HG03175 (cell line): ENCODE results near the gene RAB40A.
"Not testable (repeated sequence)": the region's sequence is repeated elsewhere in the genome, so short reads cannot be mapped to it uniquely, and the experiment has no call there.

Experiments
- ATAC-seq: cut with Tn5 transposase; IDR thresholded peaks from one replicate; pipeline ENCODE4 v1.9.1; 2021; ENCODE audit warnings: mild to moderate bottlenecking, moderate library complexity; ENCODE audit not compliant: unreplicated experiment

Gene RAB40A

GRCh38 chrX:103524747-103525146, 5.5 kb upstream of the RAB40A start:
- no peak for ATAC-seq

DNA sequence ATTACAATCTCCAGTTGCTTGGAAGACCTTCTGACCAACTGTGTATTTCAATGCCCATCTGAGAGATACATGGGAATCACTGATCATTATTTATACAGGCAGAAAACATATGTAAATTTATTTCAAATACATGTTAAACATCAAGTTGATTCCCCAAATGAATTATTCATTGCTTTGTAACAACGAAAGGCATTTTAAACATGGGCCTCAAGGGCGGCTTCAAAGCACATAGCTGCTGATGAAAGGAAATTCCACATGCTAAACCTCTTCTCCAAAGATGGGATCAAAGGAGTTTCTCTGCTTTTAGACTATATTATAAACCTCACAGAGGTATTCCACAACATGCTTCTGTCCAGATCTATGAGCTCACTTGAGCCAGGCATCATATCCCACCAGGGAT, 4.3 kb upstream of the RAB40A start:
- ATAC-seq, result no peak

DNA sequence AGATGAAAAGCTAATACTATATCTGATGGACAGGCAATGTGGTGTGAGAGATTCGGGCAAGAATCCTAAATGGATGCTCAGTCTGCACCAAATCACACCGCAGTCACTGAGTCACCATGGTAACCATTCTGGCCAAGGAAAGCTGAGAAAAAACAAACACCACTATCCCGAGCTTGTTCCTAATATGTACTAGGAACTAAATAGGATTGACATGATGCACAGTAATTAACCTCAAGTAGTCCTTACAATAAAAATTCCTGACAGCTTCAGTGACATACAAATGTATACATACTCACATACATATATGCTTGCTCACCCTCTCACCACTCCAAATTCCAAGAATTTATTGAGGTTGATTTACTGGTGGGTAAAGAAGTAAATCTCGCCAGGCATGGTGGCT, 1.1 kb upstream of the RAB40A start:
- ATAC-seq, result no peak

DNA sequence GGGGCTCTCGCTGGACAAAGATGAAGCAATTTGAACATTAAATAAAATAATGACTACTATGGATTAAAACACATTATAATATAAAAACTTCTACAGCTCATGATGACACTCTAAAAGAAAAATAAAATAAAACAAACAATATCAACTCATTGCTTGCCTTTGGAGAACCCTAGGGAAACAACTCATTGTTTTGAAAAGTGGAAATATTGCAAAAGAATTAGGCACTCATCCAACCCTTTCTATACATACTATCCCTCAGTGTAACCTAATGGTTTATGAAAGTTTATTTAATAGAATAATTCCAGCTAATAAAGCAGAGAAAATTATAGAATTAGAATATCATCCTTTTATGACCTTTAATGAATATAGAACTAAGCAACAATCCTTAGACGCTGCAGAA, 718 bp downstream of the RAB40A start:
- ATAC-seq, result no peak

- ATAC-seq, result no peak
Observed at GRCh38 chrX:103517246-103517645, 2.0 kb downstream of the RAB40A start.

- ATAC-seq, result no peak
Observed at GRCh38 chrX:103513476-103514108, 5.7 kb downstream of the RAB40A start.

DNA sequence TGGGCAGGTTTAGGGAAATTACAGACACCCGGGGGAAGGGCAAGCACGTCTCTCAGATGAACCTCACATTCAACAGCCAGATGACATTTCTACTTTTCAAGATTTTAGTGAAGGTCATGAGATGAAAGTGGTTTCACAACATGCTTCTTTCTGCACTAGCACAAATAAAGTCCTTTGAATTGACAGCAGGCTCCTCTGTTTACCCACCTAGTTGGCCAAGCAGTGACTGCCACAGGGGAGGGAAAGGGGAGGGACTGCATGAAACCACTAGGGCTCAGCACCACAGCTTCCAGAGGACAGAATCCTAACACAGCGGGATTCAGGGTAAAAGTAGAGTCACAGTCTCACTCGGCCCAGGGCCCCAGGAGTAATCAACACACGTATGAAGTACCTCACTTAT, 6.2 kb downstream of the RAB40A start:
- no peak for ATAC-seq

DNA sequence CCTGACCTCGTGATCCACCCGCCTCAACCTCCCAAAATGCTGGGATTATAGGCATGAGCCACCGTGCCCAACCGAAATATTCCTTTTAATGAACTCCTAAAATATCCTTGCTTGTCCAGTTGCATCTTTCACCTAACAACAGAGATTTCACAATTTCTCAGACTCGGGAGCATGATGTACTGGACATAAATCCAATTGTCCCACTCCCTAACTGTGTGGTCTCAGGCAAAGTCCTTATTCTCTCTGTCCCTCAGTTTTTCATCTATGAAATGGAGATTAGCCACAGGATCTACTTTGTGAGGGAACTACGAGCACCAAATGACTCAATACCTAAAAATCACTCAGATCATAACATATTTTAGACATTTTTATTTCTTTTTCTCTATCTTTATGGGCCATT, 9.3 kb downstream of the RAB40A start:
- no peak for ATAC-seq

- no peak for ATAC-seq
Observed at GRCh38 chrX:103503853-103504207, 15.5 kb downstream of the RAB40A start.

GRCh38 chrX:103503163-103503852, 16.0 kb downstream of the RAB40A start:
- no peak for ATAC-seq

DNA sequence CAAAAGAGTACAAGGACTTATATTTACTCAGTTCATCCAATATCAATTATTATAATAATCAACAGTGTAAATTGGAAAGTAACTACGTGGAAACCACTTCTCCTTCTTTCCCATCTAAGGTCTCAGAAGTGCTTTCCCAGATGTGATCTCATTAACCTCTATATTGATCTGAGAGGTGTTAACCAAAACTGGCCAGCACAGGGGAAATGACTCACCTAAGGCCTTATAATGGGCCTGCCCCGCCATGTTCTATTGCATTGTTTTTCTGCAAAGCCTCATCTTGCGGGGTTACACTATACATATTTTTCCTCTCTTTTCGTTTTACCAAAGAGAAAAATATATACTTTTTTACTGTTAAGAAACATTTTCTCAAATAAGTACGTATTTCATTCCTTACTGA, 20.5 kb downstream of the RAB40A start:
- no peak for ATAC-seq

DNA sequence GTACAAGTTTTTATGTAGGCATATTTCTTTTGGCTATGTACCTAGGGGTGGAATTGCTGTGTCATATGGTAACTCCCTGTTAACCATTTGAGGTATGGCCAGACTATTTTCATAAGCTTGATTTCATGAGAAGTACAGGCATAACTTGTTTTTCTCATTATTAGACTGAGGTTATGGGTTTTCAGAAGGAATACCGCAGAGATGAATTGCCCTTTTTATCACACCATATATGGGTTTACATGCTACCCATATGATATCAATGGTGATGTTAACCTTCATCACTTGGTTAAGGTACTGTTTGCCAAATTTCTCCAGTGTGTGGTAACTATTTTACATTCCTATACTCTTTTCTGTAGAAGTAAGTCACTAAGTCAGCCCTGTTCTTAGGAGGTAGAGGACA, 23.5 kb downstream of the RAB40A start:
- no peak for ATAC-seq

- not testable (repeated sequence) for ATAC-seq
Observed at GRCh38 chrX:103493578-103493977, 25.7 kb downstream of the RAB40A start.

DNA sequence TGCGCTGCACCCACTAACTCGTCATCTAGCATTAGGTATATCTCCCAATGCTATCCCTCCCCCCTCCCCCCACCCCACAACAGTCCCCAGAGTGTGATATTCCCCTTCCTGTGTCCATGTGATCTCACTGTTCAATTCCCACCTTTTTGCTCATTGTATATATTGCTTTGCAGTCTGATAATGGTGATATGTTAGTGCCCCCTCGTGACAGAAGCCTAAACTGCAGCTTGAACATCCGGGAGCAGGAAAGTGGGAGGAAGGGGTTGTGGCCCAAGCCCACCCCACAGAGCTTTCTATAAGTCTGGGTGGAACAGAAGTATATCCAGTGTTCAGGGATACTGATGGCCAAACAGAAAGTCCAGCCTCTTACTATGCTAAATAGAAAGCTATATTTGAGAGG, 29.6 kb downstream of the RAB40A start:
- not testable (repeated sequence) for ATAC-seq

- ATAC-seq, result no peak
Observed at GRCh38 chrX:103488794-103489193, 30.5 kb downstream of the RAB40A start.

- no peak for ATAC-seq
Observed at GRCh38 chrX:103488332-103488731, 31.0 kb downstream of the RAB40A start.

DNA sequence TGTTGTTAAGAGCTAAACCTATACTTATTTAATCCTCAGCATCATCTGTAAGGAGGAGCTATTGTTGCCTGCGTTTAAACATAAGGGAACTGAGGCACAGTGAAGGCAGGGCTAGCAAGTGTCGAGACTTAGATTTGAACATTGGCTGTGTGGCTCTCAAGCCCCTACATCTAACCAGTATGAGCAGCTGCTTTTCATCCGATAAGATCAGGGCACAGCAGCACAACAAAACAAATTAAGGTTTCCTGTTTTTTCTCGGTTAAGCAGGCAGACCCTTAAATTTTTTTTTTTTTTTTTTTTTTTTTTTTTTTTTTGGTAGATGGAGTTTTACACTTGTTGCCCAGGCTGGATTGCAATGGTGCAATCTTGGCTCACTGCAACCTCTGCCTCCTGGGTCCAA, 35.6 kb downstream of the RAB40A start:
- no peak for ATAC-seq

DNA sequence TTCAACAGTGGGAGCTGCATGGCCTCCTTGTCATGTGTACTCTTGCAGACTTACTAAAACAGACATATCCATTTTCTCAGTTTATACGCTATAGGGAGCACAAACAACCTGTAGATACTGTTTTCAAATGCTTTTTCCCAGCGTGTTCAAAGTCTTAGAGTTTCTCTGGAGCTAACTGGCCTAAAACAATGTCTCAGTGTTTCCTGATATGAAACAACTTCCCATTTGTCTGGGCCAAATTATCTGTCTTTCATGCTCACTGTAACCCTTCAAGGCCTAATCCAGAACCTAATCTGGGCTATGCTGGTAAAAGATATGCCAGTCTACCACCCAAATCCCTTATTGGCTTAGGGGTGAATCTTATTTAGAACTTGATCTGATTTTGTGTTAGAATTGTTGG, 38.8 kb downstream of the RAB40A start:
- no peak for ATAC-seq

DNA sequence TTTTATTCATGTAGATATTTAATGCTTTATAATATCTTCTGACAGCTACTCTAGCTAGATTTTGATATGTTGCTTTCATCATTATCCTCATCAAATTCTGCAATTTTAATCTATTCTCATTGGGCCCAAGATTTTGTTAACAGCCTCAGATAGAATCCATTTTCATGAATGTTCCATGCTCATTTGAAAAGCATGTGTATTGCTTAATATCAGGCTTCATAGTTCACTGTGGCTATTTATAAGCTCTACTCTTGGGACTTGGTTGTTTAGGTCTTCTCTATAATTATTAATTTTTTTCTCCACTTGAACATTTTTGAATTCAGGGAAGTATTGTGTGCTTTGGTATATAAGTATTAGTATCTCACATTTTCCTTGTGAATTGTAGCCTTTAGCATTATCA, 41.8 kb downstream of the RAB40A start:
- ATAC-seq, result no peak

DNA sequence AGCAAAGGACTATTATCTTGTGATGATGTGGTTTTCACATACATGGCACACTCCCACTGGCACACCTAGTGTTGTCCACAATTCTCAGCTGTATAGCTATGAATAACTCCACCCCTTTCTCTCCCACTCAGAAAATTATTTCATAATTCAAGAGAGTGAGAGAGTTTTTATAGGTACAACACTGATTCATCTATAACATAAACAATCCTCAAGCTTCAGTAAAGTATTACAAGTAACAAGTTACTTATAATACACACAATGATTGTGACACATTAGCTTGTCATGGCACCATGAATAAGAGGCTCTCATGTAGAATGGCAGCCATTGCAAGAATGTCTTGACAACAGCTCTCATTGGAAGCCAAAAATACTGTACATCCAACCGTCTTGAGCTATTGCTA, 43.9 kb downstream of the RAB40A start:
- ATAC-seq, result no peak

DNA sequence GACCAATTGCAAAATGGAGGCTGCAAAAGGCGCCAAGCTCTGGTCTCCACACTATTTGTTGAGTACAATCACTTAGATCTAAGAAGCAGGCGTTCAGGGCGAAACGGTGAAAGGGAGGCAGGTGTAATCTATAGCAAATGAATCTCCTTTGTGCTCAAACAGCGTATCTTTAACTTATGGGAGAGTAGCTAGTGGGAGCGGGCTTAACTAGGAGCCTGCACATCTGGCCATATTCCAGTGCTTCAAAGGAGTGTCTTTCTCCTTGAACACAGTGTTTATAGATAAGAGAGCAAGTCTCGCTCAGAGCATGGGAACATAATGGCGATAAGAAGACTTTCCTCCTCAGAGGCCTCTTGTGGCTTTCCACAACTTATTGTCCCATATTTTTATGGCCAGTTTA, 49.3 kb downstream of the RAB40A start:
- not testable (repeated sequence) for ATAC-seq

DNA sequence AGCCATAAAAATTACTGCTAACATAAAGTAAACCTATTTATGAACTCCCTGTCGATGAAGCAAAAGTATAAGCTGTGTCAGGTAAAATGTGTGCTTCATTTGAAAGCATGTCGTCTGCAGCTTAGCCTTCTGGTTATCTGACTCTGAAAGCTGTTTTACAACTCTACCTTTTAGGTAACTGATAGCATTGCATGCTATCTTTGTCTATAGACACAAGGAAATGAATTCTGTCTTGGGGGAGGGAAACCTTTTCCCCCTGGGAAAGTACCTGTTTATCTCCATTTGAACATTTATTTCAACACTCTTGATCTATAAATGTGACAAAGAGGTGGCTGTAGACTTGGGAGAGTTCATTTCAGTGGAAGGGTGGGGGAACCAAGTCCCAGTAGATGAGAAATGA, 51.4 kb downstream of the RAB40A start:
- no peak for ATAC-seq

GRCh38 chrX:103467156-103467555, 52.1 kb downstream of the RAB40A start:
- no peak for ATAC-seq
